Measurements from ENCODE around the gene PLCH2. TPM values are rescaled to one million over a fixed set of nuclear protein-coding genes. Genes with fewer than 3 reads are reported as not detected.

Gene PLCH2
- total RNA-seq, 2 experiments from 2014 or later = 1.4 to 2.2 TPM

GRCh38 chr1:2527556-2527860 is 51.4 kb downstream of the PLCH2 start:
- Histone ChIP-seq H3K9me3 (ENCODE audit: low read length) (no peaks in the 10 kb centered on the region), H3K27ac (ENCODE audit: low read depth, low read length, poor library complexity, severe bottlenecking) (no peak overlapping the region), H3K9me2 (ENCODE audit: insufficient read depth, low read length) (no peaks in the 10 kb centered on the region), H2AFZ (ENCODE audit: low read length) (no peak overlapping the region), H3K4me3 (ENCODE audit: low read depth, low read length, poor library complexity, severe bottlenecking) (no peak overlapping the region), H3K4me2 (ENCODE audit: low read length) (no peak overlapping the region), H3K79me2 (ENCODE audit: insufficient read depth, low read depth, low read length) (peaks cover 35% of the 10 kb centered on the region), H3K36me3 (ENCODE audit: insufficient read depth, low read length) (no peaks in the 10 kb centered on the region), H4K20me1 (ENCODE audit: insufficient read depth, low read length) (peaks cover 13% of the 10 kb centered on the region), H3K4me1 (ENCODE audit: insufficient read depth, low read length, poor library complexity, severe bottlenecking) (peaks cover 26% of the 10 kb centered on the region)
- intact Hi-C loops (cut with micrococcal nuclease; ENCODE audit: unreplicated experiment) = loop anchor here (2.0 kb wide), 1 partner anchor 27 kb away; no protein-coding TSS in a partner anchor
- no TSS peak for BruUV-seq (replicated peaks)
- CTCF ChIA-PET (ENCODE audit: unreplicated experiment) = no interaction called here
- TF ChIP-seq CTCF (conservative IDR thresholded peaks at IDR 0.05; ENCODE audit: low read length) = no peak
- TF ChIP-seq EZH2phosphoT487 (IDR thresholded peaks at IDR 0.05; ENCODE audit: borderline replicate concordance, low read depth, low read length) = no peak
- DNase-seq (ENCODE audit: low spot score) = no peak
- POLR2A ChIA-PET = no interaction called here

- no peak for TF ChIP-seq CTCF (conservative IDR thresholded peaks at IDR 0.05; ENCODE audit: low read length)
- TF ChIP-seq EZH2phosphoT487 (IDR thresholded peaks at IDR 0.05; ENCODE audit: borderline replicate concordance, low read depth, low read length) = no peak
- CTCF ChIA-PET (ENCODE audit: unreplicated experiment) = no interaction called here
- Histone ChIP-seq H3K9me3 (ENCODE audit: low read length) (no peaks in the 10 kb centered on the region), H3K4me1 (ENCODE audit: insufficient read depth, low read length, poor library complexity, severe bottlenecking) (peaks cover 26% of the 10 kb centered on the region), H4K20me1 (ENCODE audit: insufficient read depth, low read length) (peaks cover 13% of the 10 kb centered on the region), H3K27ac (ENCODE audit: low read depth, low read length, poor library complexity, severe bottlenecking) (no peak overlapping the region), H3K36me3 (ENCODE audit: insufficient read depth, low read length) (no peaks in the 10 kb centered on the region), H3K9me2 (ENCODE audit: insufficient read depth, low read length) (no peaks in the 10 kb centered on the region), H3K79me2 (ENCODE audit: insufficient read depth, low read depth, low read length) (peaks cover 30% of the 10 kb centered on the region), H2AFZ (ENCODE audit: low read length) (no peak overlapping the region), H3K4me3 (ENCODE audit: low read depth, low read length, poor library complexity, severe bottlenecking) (no peak overlapping the region), H3K4me2 (ENCODE audit: low read length) (no peak overlapping the region)
- intact Hi-C loops (cut with micrococcal nuclease; ENCODE audit: unreplicated experiment) = no loop called here
- POLR2A ChIA-PET = no interaction called here
- no TSS peak for BruUV-seq (replicated peaks)
- no peak for DNase-seq (ENCODE audit: low spot score)
These were observed 51.9 kb downstream of the PLCH2 start for GRCh38 chr1:2528016-2528415.

GRCh38 chr1:2528611-2528965 is 52.5 kb downstream of the PLCH2 start:
- Histone ChIP-seq H3K36me3 (ENCODE audit: insufficient read depth, low read length) (no peaks in the 10 kb centered on the region), H4K20me1 (ENCODE audit: insufficient read depth, low read length) (peaks cover 13% of the 10 kb centered on the region), H3K79me2 (ENCODE audit: insufficient read depth, low read depth, low read length) (peaks cover 24% of the 10 kb centered on the region), H3K9me2 (ENCODE audit: insufficient read depth, low read length) (no peaks in the 10 kb centered on the region), H3K27ac (ENCODE audit: low read depth, low read length, poor library complexity, severe bottlenecking) (no peak overlapping the region), H3K4me1 (ENCODE audit: insufficient read depth, low read length, poor library complexity, severe bottlenecking) (peaks cover 23% of the 10 kb centered on the region), H3K9me3 (ENCODE audit: low read length) (no peaks in the 10 kb centered on the region), H3K4me2 (ENCODE audit: low read length) (no peak overlapping the region), H3K4me3 (ENCODE audit: low read depth, low read length, poor library complexity, severe bottlenecking) (no peak overlapping the region), H2AFZ (ENCODE audit: low read length) (no peak overlapping the region)
- ChIA-PET CTCF (ENCODE audit: unreplicated experiment) (no interaction called here), POLR2A (no interaction called here)
- TF ChIP-seq EZH2phosphoT487 (IDR thresholded peaks at IDR 0.05; ENCODE audit: borderline replicate concordance, low read depth, low read length) (no peak), CTCF (conservative IDR thresholded peaks at IDR 0.05; ENCODE audit: low read length) (no peak)
- intact Hi-C loops (cut with micrococcal nuclease; ENCODE audit: unreplicated experiment) = no loop called here
- DNase-seq (ENCODE audit: low spot score) = no peak
- BruUV-seq (replicated peaks) = no TSS peak
